GM18519 (cell line): ENCODE data around the gene EPB41.

Experiments
- ATAC-seq: cut with Tn5 transposase; IDR thresholded peaks from one replicate; pipeline ENCODE4 v1.9.1; 2021; ENCODE audit warnings: mild to moderate bottlenecking, moderate library complexity; ENCODE audit not compliant: unreplicated experiment, low FRiP score

EPB41 gene

GRCh38 chr1:28973596-28974421 lies 59.4 kb downstream of the EPB41 start:
- ATAC-seq: no peak

- ATAC-seq: no peak
These were observed 60.1 kb downstream of the EPB41 start for GRCh38 chr1:28974432-28974831.

- ATAC-seq: no peak
These were observed 61.9 kb downstream of the EPB41 start for GRCh38 chr1:28976248-28976647.

GRCh38 chr1:28981210-28981609 lies 66.8 kb downstream of the EPB41 start:
- no peak for ATAC-seq

- no peak for ATAC-seq
These were observed 67.8 kb downstream of the EPB41 start for GRCh38 chr1:28982198-28982597.

- ATAC-seq: no peak
These were observed 68.7 kb downstream of the EPB41 start for GRCh38 chr1:28983091-28983490.

- ATAC-seq: no peak
These were observed 69.3 kb downstream of the EPB41 start for GRCh38 chr1:28983509-28984310.

- ATAC-seq: no peak
These were observed 69.9 kb downstream of the EPB41 start for GRCh38 chr1:28984311-28984684.

- ATAC-seq: no peak
These were observed 71.1 kb downstream of the EPB41 start for GRCh38 chr1:28985427-28985826.

GRCh38 chr1:28986306-28986910 lies 72.0 kb downstream of the EPB41 start:
- ATAC-seq: no peak

- no peak for ATAC-seq
These were observed 88.4 kb downstream of the EPB41 start for GRCh38 chr1:29002792-29003191.

- ATAC-seq: no peak
These were observed 89.9 kb downstream of the EPB41 start for GRCh38 chr1:29004288-29004687.

- no peak for ATAC-seq
These were observed 90.4 kb downstream of the EPB41 start for GRCh38 chr1:29004798-29005197.

GRCh38 chr1:29011775-29012174 lies 97.4 kb downstream of the EPB41 start:
- no peak for ATAC-seq

- ATAC-seq: no peak
These were observed 102.9 kb downstream of the EPB41 start for GRCh38 chr1:29017235-29017634.

- ATAC-seq: no peak
These were observed 103.8 kb downstream of the EPB41 start for GRCh38 chr1:29017975-29018712.

GRCh38 chr1:29022620-29023019 lies 108.3 kb downstream of the EPB41 start:
- ATAC-seq: no peak

- ATAC-seq: no peak
These were observed 115.3 kb downstream of the EPB41 start for GRCh38 chr1:29029667-29030066.

- ATAC-seq: no peak
These were observed 118.5 kb downstream of the EPB41 start for GRCh38 chr1:29032841-29033240.

- ATAC-seq: no peak
These were observed 119.6 kb downstream of the EPB41 start for GRCh38 chr1:29033829-29034466.
